Liver (tissue), 8 donors: ENCODE results near the gene RMP24.

Experiments
- DNase-seq: peaks from one replicate; pipeline ENCODE4 v3.0.0-alpha.2; 2017; ENCODE audit warnings: low spot score
- H3K27ac ChIP-seq, 2 donors: one replicate each; pipeline ENCODE4 v1.7.0; 2013; ENCODE audit warnings: inconsistent platforms in 2 of 2, low read length in 2 of 2, control low read depth in 1 of 2, low read depth in 1 of 2, mild to moderate bottlenecking in 1 of 2
- H3K27me3 ChIP-seq, 4 donors: one replicate each; pipeline versions ENCODE4 v1.6.1 to v1.7.0; 2013; ENCODE audit warnings: low read length in 3 of 4, inconsistent platforms in 1 of 4, mild to moderate bottlenecking in 1 of 4, moderate library complexity in 1 of 4; ENCODE audit not compliant: control insufficient read depth in 4 of 4, insufficient read depth in 4 of 4
- H3K36me3 ChIP-seq, 4 donors: one replicate each; pipeline versions ENCODE4 v1.6.1 to v1.7.0; 2013; ENCODE audit warnings: low read length in 3 of 4, mild to moderate bottlenecking in 3 of 4, low read depth in 1 of 4, moderate library complexity in 1 of 4; ENCODE audit not compliant: control insufficient read depth in 4 of 4, insufficient read depth in 3 of 4
- H3K4me1 ChIP-seq, 4 donors: one replicate each; pipeline versions ENCODE4 v1.6.1 to v1.7.0; 2013; ENCODE audit warnings: low read length in 3 of 4, mild to moderate bottlenecking in 3 of 4, moderate library complexity in 1 of 4; ENCODE audit not compliant: control insufficient read depth in 4 of 4, insufficient read depth in 4 of 4
- H3K4me3 ChIP-seq, 3 donors: one replicate each; pipeline versions ENCODE4 v1.6.1 to v1.7.0; 2013; ENCODE audit warnings: low read length in 3 of 3, control low read depth in 1 of 3, low read depth in 1 of 3, mild to moderate bottlenecking in 1 of 3
- H3K9ac ChIP-seq, 2 donors: one replicate each; pipeline ENCODE4 v1.7.0; 2013; ENCODE audit warnings: low read length in 2 of 2, mild to moderate bottlenecking in 2 of 2, moderate library complexity in 2 of 2, control low read depth in 1 of 2, low read depth in 1 of 2
- H3K9me3 ChIP-seq, 4 donors: one replicate each; pipeline versions ENCODE4 v1.6.1 to v1.7.0; 2013; ENCODE audit warnings: low read length in 3 of 4; ENCODE audit not compliant: control insufficient read depth in 4 of 4
- ATF3 ChIP-seq: IDR thresholded peaks from 2 replicates; pipeline ENCODE4 v1.6.1; 2016; ENCODE audit warnings: antibody characterized with exemption
- CTCF ChIP-seq: fragments of 150-350 bp; IDR thresholded peaks from 2 replicates; pipeline ENCODE4 v1.5.1; 2017; ENCODE audit warnings: improper control_type of control experiment, low read depth, low read length; ENCODE audit not compliant: missing input control
- EGR1 ChIP-seq, 2 donors: IDR thresholded peaks; 2 replicates each; pipeline ENCODE4 v1.6.1; 2016 to 2018; ENCODE audit warnings: antibody characterized with exemption in 2 of 2, low read depth in 2 of 2
- FOXA1 ChIP-seq: IDR thresholded peaks from 2 replicates; pipeline ENCODE4 v1.6.1; 2016; ENCODE audit warnings: antibody characterized with exemption
- FOXA2 ChIP-seq: IDR thresholded peaks from 2 replicates; pipeline ENCODE4 v1.6.1; 2016; ENCODE audit warnings: antibody characterized with exemption
- GABPA ChIP-seq, 2 donors: IDR thresholded peaks in 1 of 2; conservative IDR thresholded peaks in 1 of 2; 2 replicates each; pipeline ENCODE4 v1.6.1; 2016; ENCODE audit warnings: antibody characterized with exemption in 2 of 2, mild to moderate bottlenecking in 1 of 2, moderate library complexity in 1 of 2
- HNF4A ChIP-seq, 2 donors: conservative IDR thresholded peaks; 2 replicates each; pipeline ENCODE4 v1.6.1; 2016; ENCODE audit warnings: antibody characterized with exemption in 2 of 2, mild to moderate bottlenecking in 2 of 2
- HNF4G ChIP-seq: IDR thresholded peaks from 2 replicates; pipeline ENCODE4 v1.6.1; 2016; ENCODE audit warnings: antibody characterized with exemption
- JUND ChIP-seq, 2 donors: IDR thresholded peaks; 2 replicates each; pipeline ENCODE4 v1.6.1; 2016; ENCODE audit warnings: antibody characterized with exemption in 2 of 2
- MAX ChIP-seq: IDR thresholded peaks from 2 replicates; pipeline ENCODE4 v1.6.1; 2016; ENCODE audit warnings: antibody characterized with exemption
- NR2F2 ChIP-seq: IDR thresholded peaks from 2 replicates; pipeline ENCODE4 v1.6.1; 2016; ENCODE audit warnings: antibody characterized with exemption
- RAD21 ChIP-seq, 2 donors: IDR thresholded peaks; 2 replicates each; pipeline ENCODE4 v1.6.1; 2016; ENCODE audit warnings: antibody characterized with exemption in 2 of 2, mild to moderate bottlenecking in 2 of 2
- REST ChIP-seq: IDR thresholded peaks from 2 replicates; pipeline ENCODE4 v1.6.1; 2016; ENCODE audit warnings: antibody characterized with exemption, mild to moderate bottlenecking
- RXRA ChIP-seq, 2 donors: IDR thresholded peaks; 2 replicates each; pipeline ENCODE4 v1.6.1; 2017 to 2018; ENCODE audit warnings: antibody characterized with exemption in 2 of 2, mild to moderate bottlenecking in 1 of 2
- SP1 ChIP-seq: IDR thresholded peaks from 2 replicates; pipeline ENCODE4 v1.6.1; 2018; ENCODE audit warnings: antibody characterized with exemption, mild to moderate bottlenecking
- TAF1 ChIP-seq: conservative IDR thresholded peaks from 2 replicates; pipeline ENCODE4 v1.6.1; 2016; ENCODE audit warnings: antibody characterized with exemption, mild to moderate bottlenecking
- YY1 ChIP-seq: IDR thresholded peaks from 2 replicates; pipeline ENCODE4 v1.6.1; 2016; ENCODE audit warnings: antibody characterized with exemption, mild to moderate bottlenecking
- ZBTB33 ChIP-seq: IDR thresholded peaks from 2 replicates; pipeline ENCODE4 v1.6.1; 2016; ENCODE audit warnings: antibody characterized with exemption
- WGBS: extraction: QIAGEN DNeasy Blood & Tissue Kit; methylation state at CpG from one replicate; pipeline ENCODE4 v1.1.7; 2013; 5-methylcytosine and 5-hydroxymethylcytosine counted together
- donor health status: healthy.
- donor health status: healthy.
- donor health status: healthy.
- donor health status: healthy.
- donor health status: healthy.

Gene RMP24

GRCh38 chr18:35948080-35948479 lies 24.4 kb upstream of the RMP24 start (continued):
- TF ChIP-seq ATF3, result no peak

GRCh38 chr18:35949090-35949489 lies 23.4 kb upstream of the RMP24 start:
- Histone ChIP-seq H3K4me3 (no peak overlapping the region), H3K9me3 (no peaks in the 10 kb centered on the region), H3K36me3 (no peaks in the 10 kb centered on the region), H3K4me1 (peaks cover 3 to 8% (median 6%) of the 10 kb centered on the region in 4 donors), H3K27me3 (no peaks in the 10 kb centered on the region), H3K27ac (no peak overlapping the region), H3K9ac (no peak overlapping the region)
- TF ChIP-seq FOXA1 (no peak), JUND (IDR thresholded peaks at IDR 0.05) (no peak), HNF4G (no peak), REST (no peak), SP1 (no peak), MAX (no peak), HNF4A (conservative IDR thresholded peaks at IDR 0.05) (no peak), EGR1 (IDR thresholded peaks at IDR 0.05; ENCODE audit: low read depth in 2 of 2) (no peak), RXRA (IDR thresholded peaks at IDR 0.05) (no peak), YY1 (no peak), RAD21 (IDR thresholded peaks at IDR 0.05) (no peak), FOXA2 (no peak), GABPA (IDR thresholded peaks at IDR 0.05 in 1 of 2, conservative IDR thresholded peaks at IDR 0.05 in 1 of 2) (no peak), ATF3 (no peak), TAF1 (no peak), CTCF (no peak), NR2F2 (no peak), ZBTB33 (no peak)
- 52% methylated on average over 6 of the region's 6 CpGs for WGBS
- DNase-seq, result no peak
